Transverse colon (tissue), 4 donors: ENCODE measurements around the gene PDE7B. TPM values are rescaled to one million over a fixed set of nuclear protein-coding genes. Genes with fewer than 3 reads are reported as not detected.

Experiments
- DNase-seq: peaks from one replicate; pipeline ENCODE4 v3.0.0-alpha.2; 2019
- H3K27ac ChIP-seq, 4 donors: fragments of 200-600 bp; sonication (generic); 2 replicates each; pipeline ENCODE4 v1.5.1; 2016 to 2018; ENCODE audit warnings: inconsistent platforms in 4 of 4
- H3K27me3 ChIP-seq: fragments of 200-600 bp; sonication (generic); 2 replicates; pipeline ENCODE4 v1.5.1; 2017; ENCODE audit warnings: inconsistent platforms
- H3K36me3 ChIP-seq, 4 donors: fragments of 200-600 bp; sonication (generic); 2 replicates each; pipeline ENCODE4 v1.5.1; 2017 to 2019; ENCODE audit warnings: inconsistent platforms in 4 of 4
- H3K4me1 ChIP-seq, 4 donors: fragments of 200-600 bp; sonication (generic); 2 replicates each; pipeline ENCODE4 v1.5.1; 2017 to 2020; ENCODE audit warnings: inconsistent platforms in 4 of 4
- H3K4me3 ChIP-seq, 4 donors: fragments of 200-600 bp; sonication (generic); 1 replicate in 1 of 4; 2 replicates in 3 of 4; pipeline versions ENCODE4 v1.5.1 to v1.6.1; 2017 to 2019; ENCODE audit warnings: inconsistent platforms in 4 of 4
- H3K9me3 ChIP-seq, 2 donors: fragments of 200-600 bp; sonication (generic); 2 replicates each; pipeline ENCODE4 v1.5.1; 2017 to 2019; ENCODE audit warnings: inconsistent platforms in 2 of 2
- EP300 ChIP-seq: sonication (generic); formaldehyde crosslinking; IDR thresholded peaks from one replicate; pipeline ENCODE4 v1.6.1; 2017; ENCODE audit warnings: antibody characterized with exemption, low read depth
- POLR2A ChIP-seq: fragments of 450-650 bp; IDR thresholded peaks from one replicate; pipeline ENCODE4 v1.6.1; 2016; ENCODE audit warnings: antibody characterized with exemption, mild to moderate bottlenecking, moderate library complexity
- POLR2AphosphoS5 ChIP-seq, 3 donors: sonication (generic); formaldehyde crosslinking; IDR thresholded peaks; one replicate each; pipeline ENCODE4 v1.6.1; 2016; ENCODE audit warnings: antibody characterized with exemption in 3 of 3
- WGBS, 2 donors: methylation state at CpG; one replicate each; pipeline ENCODE4 v1.1.5; 2018; ENCODE audit warnings: low coverage in 1 of 2; 5-methylcytosine and 5-hydroxymethylcytosine counted together
- in situ Hi-C, 4 donors: fragments of 200-750 bp; cut with MboI; loops; one replicate each; pipeline versions ENCODE4 v1.15.0 to v1.15.1; 2017; ENCODE audit warnings: low sequenced_read_pairs in 3 of 4, low pct_ligation_motif_present in 1 of 4, low pct_unique_long_range_greater_than_20kb in 1 of 4
- intact Hi-C: fragments of 100-400 bp; cut with DNase I; formaldehyde crosslinking; loops from one replicate; pipeline ENCODE4 v1.15.1; 2023; ENCODE audit warnings: low total_unique reads
- total RNA-seq, 4 donors: library from RNA; depleted of rRNA; stranded (reverse); fragments of >200 nt; gene quantifications; one replicate each; pipeline ENCODE4 v1.1.0, GENCODE V29; 2016
- TF ChIP-seq, protein P1 (sequence below), 5 experiments: fragments of 200-600 bp in 3 of 5; fragments of 450-650 bp in 2 of 5; sonication (generic) in 3 of 5; IDR thresholded peaks; 1 replicate in 2 of 5; 2 replicates in 3 of 5; pipeline ENCODE4 v1.5.1; 2016 to 2017; ENCODE audit warnings: antibody characterized with exemption in 5 of 5, inconsistent platforms in 3 of 5, mild to moderate bottlenecking in 2 of 5, moderate library complexity in 1 of 5

The PDE7B gene
- total RNA-seq, 4 donors from 2014 or later = 0.40 to 2.2 (median 1.4) TPM

DNA sequence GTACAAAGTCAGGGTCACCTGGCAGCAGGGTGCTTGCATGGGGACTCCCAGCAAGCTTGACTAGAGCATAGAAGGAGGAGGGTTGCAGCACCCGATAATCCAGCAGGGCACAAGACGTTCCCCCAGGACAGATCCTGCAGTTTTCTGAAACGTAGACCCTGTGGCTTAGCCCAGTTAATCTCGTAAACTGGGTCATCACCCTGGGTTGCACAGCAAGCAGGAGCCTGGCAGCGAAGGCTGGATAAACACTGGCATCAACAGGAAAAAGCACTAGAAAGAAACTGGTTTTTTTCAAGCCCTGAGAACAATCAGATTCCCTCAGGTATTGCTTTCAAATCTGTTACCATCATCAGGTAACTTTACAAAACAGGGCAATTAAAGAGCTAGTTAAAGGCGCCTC lies 92.6 kb downstream of the PDE7B start:
- TF ChIP-seq POLR2AphosphoS5 (IDR thresholded peaks at IDR 0.05) (no peak), POLR2A (no peak), EP300 (no peak)
- TF ChIP-seq, protein P1, sequence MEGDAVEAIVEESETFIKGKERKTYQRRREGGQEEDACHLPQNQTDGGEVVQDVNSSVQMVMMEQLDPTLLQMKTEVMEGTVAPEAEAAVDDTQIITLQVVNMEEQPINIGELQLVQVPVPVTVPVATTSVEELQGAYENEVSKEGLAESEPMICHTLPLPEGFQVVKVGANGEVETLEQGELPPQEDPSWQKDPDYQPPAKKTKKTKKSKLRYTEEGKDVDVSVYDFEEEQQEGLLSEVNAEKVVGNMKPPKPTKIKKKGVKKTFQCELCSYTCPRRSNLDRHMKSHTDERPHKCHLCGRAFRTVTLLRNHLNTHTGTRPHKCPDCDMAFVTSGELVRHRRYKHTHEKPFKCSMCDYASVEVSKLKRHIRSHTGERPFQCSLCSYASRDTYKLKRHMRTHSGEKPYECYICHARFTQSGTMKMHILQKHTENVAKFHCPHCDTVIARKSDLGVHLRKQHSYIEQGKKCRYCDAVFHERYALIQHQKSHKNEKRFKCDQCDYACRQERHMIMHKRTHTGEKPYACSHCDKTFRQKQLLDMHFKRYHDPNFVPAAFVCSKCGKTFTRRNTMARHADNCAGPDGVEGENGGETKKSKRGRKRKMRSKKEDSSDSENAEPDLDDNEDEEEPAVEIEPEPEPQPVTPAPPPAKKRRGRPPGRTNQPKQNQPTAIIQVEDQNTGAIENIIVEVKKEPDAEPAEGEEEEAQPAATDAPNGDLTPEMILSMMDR (IDR thresholded peaks at IDR 0.05) = no peak
- H3K27me3 ChIP-seq = no peaks in the 10 kb centered on the region
- H3K9me3 ChIP-seq = no peaks in the 10 kb centered on the region
- H3K4me3 ChIP-seq = no peak overlapping the region
- H3K36me3 ChIP-seq = no peaks in the 10 kb centered on the region
- no peaks in the 10 kb centered on the region for H3K4me1 ChIP-seq
- WGBS, 2 donors = 82% methylated on average over 6 of the region's 6 CpGs; no CpG with 5 or more reads in 1 of the 2 donors
- no peak for DNase-seq
- no peak overlapping the region for H3K27ac ChIP-seq
- intact Hi-C loops (no loop called here), in situ Hi-C loops (no loop called here)

DNA sequence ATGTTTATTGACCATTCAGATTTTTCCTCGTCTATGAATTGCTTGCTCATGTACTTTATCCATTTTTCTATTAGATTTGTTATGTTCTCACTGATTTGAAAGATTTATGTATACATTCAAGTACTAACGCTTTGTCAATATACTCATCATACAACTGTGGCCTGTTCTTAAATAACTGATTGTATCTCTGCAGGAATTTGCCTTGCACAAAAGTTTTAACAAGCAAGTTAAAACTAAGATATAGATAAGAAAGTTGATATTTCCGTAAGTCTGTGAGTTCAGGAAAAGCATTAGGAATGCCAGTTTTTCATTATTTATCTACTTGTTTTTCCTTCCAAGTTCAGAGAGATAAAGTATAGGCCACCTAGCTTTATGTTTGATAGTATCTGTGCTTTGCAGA lies 95.2 kb downstream of the PDE7B start:
- no peak for DNase-seq
- no peaks in the 10 kb centered on the region for H3K36me3 ChIP-seq
- no peaks in the 10 kb centered on the region for H3K9me3 ChIP-seq
- TF ChIP-seq POLR2A (no peak), POLR2AphosphoS5 (IDR thresholded peaks at IDR 0.05) (no peak)
- 86 to 87% methylated on average over 3 of the region's 3 CpGs for WGBS, 2 donors
- intact Hi-C loops (no loop called here), in situ Hi-C loops (no loop called here)
- no peaks in the 10 kb centered on the region for H3K27me3 ChIP-seq
- no peaks in the 10 kb centered on the region for H3K4me1 ChIP-seq
- H3K27ac ChIP-seq = no peak overlapping the region
- no peak overlapping the region for H3K4me3 ChIP-seq

DNA sequence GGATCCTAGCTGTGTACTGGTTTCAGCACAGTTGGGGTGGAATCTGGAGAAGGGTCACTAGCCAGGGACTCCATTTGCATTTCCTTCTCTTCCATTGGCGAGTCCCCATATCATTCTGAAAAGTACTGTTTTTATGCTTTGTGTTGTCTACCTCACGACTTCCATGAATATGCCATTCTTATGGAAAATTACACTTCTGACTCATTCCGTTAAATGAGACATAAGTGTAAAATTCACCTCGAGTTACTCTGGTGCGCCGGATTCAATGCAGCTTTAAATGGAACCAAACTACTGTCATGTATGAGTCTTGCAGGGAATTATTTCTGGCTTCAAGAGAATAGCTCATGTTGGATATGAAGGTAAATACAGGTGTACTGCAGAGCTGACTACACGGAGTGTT lies 99.2 kb downstream of the PDE7B start:
- Histone ChIP-seq H3K9me3 (no peaks in the 10 kb centered on the region), H3K4me3 (no peak overlapping the region), H3K4me1 (no peaks in the 10 kb centered on the region), H3K36me3 (no peaks in the 10 kb centered on the region), H3K27me3 (no peaks in the 10 kb centered on the region), H3K27ac (no peak overlapping the region)
- in situ Hi-C loops (no loop called here), intact Hi-C loops (no loop called here)
- DNase-seq = no peak
- 71 to 88% methylated on average over 6 to 7 of the region's 7 CpGs for WGBS, 2 donors
- TF ChIP-seq EP300 (no peak), POLR2A (no peak), POLR2AphosphoS5 (IDR thresholded peaks at IDR 0.05) (no peak)
- TF ChIP-seq, protein P1 (IDR thresholded peaks at IDR 0.05) = no peak

DNA sequence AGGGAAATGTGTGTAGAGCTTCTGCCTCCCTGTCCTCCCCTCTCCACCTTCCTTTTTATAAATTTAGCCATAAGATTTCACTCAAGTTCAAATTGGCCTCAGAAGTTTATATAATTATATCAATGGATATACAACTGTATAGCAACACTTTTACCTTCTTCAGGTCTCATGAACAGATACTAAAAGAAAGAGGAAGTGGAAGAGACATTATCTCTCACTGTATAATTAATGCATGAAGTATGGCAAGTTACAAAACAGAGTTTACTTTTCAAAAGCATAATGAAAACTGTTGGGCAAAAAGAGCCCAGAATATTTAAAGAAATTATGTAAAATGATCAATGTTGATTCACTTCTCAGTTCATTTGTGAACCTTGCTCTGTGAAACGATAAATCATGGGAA lies 99.7 kb downstream of the PDE7B start:
- 77 to 85% methylated on average over 1 of the region's 1 CpG for WGBS, 2 donors
- in situ Hi-C loops = no loop called here

DNA sequence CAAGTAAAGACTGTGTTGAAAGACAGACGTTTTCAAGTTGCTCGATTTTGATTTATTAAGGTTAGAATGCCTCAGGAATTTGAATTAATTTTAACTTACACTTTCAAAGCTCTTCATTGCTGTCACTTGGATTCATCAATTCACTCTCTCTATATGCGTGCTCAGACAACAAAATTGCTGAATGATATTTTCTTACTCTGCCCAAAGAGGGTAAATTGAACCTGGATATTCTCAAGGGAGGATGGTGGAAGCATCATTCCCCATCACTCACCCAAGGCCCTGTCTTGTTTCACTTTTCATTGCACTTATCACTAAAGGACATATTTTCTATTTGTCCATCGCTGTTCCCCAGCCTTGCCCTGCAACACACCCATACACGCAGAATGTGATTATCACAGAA lies 102.3 kb downstream of the PDE7B start:
- WGBS, 2 donors = 78 to 79% methylated on average over 4 to 5 of the region's 5 CpGs
- H3K4me1 ChIP-seq = no peaks in the 10 kb centered on the region
- no peak for TF ChIP-seq EP300
- intact Hi-C loops (no loop called here), in situ Hi-C loops (no loop called here)
- H3K27ac ChIP-seq = no peak overlapping the region
- no peaks in the 10 kb centered on the region for H3K9me3 ChIP-seq
- H3K27me3 ChIP-seq = no peaks in the 10 kb centered on the region
- H3K4me3 ChIP-seq = no peak overlapping the region
- DNase-seq = no peak
- no peaks in the 10 kb centered on the region for H3K36me3 ChIP-seq

More for the DNA sequence above, 99.7 kb downstream of the PDE7B start:
- Histone ChIP-seq H3K9me3 (no peaks in the 10 kb centered on the region), H3K4me1 (no peaks in the 10 kb centered on the region), H3K27ac (no peak overlapping the region), H3K36me3 (no peaks in the 10 kb centered on the region), H3K4me3 (no peak overlapping the region), H3K27me3 (no peaks in the 10 kb centered on the region)
- no peak for DNase-seq
- TF ChIP-seq POLR2A (no peak), EP300 (no peak), POLR2AphosphoS5 (IDR thresholded peaks at IDR 0.05) (no peak)
- TF ChIP-seq, protein P1 (IDR thresholded peaks at IDR 0.05) = no peak
- intact Hi-C loops = no loop called here
